GM21526 (cell line): ENCODE results near the gene CNOT1.
"Not testable (repeated sequence)": the region's sequence is repeated elsewhere in the genome, so short reads cannot be mapped to it uniquely, and the experiment has no call there.

Experiments used
- ATAC-seq: cut with Tn5 transposase; IDR thresholded peaks from one replicate; pipeline ENCODE4 v1.9.1; 2021; ENCODE audit warnings: moderate library complexity; ENCODE audit not compliant: unreplicated experiment, low FRiP score

Gene CNOT1

DNA sequence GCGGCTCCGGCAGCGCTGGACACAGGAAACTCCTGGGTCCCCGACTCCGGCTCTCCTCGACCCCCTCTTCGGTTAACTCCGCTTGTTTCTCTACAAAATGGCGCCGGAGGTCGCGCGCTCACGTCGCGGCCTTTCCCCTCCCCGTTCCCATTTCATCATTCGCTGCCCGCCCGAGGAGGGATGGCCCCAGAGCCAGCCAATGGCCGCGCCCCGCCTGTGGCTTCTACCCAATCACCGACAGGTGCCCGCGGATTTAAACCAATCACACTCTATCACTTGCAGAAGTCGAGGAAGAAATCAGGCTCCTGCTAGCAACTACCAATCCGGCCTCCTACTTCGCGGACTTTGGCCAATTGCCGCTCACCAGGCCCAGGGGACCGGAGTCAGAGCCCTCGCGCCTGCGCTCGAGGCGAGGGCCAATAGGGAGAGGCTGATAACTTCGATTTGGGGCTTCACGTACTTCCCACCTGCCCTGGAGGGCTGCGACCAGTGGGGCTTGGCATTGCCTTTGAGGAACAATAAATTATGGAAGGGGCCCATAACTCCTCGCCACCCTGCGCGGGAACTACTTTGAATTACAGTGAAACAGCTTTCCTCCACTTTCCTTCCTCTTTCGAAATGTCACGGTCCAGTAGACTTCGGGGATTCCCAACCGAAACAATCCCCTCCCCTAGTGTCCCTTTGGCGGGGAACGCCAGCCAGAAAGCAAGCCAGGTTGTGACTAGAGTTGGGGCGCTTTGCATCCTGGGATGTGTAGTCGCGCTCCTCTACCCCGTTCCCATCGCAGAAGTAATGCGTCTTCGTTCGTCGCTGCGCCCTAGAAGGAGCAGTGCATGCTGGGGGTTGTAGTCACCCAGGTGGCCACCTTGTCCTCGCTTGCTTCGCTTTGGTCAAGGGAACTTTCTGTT lies at the start of gene CNOT1:
CNOT1 (minus strand) TSS at position 94 of the 908 bp plus-strand sequence. CDS start 30,489 bp downstream, outside the sequence.
- ATAC-seq: peak; percentile 86

DNA sequence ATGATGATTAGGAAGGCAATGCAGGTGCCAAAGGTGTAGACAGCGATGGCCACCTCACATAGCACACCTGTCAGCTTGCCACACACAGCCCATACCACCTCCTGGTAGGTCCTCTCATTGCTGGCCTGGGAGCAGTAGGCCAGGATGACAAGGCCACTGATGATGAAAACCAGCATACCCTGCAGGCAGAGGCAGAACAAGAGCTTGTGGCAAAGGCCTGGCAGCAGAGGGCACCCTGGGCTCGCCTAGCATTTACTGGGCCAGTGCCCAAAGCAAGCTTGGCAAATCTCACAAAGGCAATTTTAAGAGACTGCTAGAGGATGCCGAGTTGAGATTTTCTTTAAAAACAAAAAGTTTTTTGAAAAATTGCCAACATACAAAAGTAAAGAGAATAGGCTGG lies 49.1 kb upstream of the CNOT1 start:
- ATAC-seq: no peak

DNA sequence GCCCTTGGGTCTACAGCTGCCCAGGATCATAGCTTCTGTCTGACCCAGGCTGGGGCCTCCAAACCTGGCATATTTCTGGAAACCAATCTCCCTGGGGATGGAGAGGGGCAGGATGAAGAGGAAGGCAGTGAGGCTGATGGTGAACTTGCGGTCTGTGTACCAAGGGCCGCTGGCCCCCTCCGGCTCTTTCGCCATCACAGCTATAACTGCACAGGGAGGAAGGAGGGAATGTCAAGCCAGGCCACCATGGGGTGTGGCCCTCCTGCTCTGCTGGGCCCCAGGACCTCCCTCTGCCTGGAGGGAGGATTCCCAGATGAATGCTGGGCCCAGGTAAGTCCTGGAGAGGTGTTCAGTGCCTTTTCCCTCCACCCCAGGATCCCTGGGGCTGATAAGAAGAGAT lies 48.6 kb upstream of the CNOT1 start:
- no peak for ATAC-seq

DNA sequence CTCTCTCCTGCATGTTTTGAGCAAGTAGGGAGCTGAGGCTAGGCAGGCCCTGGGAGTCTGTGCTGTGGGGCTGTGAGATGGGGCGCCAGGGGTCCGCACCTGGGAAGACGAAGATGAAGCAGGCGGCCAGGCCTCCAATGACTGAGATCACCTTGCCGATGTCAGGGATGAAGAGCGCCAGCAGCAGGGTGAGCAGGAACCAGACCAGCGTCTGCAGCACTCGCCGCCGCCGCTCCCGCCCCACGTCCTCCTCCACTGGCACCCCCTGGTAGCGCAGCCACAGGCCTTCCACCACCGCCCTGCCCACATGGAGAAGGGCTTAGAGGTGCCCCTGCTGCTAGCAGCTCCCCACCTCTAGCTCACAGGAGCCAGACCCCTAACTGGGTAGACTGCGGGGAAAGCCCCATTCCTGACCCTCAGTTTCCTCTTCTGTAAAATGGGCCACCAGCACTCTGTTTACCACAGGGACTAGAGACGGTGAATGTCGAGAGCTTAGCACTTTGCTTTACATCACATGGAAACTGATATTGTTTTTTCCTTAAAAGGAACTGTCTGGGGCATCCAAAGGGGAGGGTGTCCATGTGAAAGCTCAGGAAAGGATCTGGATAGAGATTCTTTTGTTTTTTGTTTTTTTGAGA lies 41.4 kb upstream of the CNOT1 start:
- no peak for ATAC-seq

DNA sequence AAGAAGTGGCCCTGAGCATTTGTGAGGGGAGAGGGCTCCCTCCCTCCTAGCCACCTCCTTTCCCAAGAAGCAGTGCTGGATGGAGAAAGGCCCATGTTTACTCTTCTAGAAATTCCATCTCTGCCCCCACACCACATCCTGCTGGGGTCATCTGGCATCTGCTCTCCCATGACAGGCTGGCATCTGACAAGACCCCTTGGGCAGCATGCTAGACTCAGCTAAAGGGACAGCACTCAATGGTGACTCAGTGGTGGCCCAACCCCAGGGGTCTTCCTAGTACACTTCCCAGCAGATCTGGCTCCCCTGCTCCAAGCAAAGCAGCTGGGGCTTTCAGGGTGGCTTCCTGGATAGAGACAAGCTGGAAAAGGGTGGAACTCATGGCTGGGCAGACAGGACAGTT lies 40.6 kb upstream of the CNOT1 start:
- no peak for ATAC-seq

DNA sequence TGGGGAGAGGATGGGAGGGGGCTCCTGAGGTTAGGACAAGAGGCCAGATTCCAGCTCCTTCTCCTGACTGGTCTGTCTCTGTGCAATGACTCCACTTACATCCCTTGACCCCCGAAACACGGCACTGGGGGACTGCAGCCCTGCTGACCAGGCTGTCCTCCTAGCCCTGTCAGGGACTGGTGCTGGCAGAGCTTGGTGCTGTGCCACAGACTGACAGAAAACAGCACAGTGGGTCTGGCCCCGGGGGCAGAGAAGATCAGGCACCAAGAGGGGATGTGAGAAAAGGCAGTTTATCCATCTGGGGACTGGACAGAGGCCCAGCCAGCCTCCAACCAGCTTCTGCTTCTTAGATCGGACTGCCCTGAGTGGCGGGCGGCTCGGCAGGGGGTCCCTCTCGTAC lies 35.6 kb upstream of the CNOT1 start:
- ATAC-seq: no peak

DNA sequence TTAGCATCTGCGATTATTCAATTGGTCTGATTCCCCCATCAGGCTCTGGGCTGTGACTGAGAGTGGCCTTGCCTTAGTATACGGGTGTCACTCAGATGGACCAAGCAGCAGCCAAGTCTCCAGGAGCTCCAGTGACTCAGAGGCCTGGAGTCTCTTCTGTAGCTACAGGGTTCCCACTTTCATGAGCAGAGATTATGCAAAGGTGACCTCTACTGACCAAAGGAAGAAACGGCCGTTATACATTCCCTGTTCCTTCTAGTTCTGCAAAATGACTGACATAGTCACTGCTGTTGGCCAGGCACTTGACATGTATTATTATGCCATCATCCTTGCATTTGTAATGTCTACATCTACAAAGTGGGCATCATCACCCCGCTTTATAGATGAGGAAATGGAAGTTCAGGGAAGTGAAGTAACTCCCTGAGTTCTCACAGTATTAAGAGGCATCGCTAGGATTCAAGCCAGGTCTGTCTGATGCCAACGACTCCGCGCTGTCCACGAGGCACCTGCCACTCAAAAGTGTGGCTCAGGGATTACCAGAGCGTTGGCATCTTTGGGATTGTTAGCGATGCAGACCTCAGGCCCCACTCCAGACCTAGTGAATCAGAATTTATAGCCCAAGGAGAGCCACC lies 31.7 kb upstream of the CNOT1 start:
- peak; percentile 68 for ATAC-seq

DNA sequence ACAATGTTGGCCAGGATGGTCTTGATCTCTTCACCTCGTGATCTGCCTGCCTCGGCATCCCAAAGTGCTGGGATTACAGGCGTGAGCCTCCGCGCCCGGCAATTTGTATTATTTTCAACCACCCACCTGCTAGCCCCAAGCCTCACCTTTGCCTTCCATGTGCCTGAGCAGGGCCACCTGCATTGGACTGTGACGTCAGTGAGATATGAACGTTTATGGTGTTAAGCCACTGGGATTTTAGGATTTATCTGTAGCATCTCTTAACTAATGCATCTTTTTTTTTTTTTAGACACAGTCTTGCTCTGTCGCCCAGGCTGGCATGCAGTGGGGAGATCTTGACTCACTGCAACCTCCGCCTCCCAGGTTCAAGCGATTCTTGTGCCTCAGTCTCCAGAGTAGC lies 30.3 kb upstream of the CNOT1 start:
- not testable (repeated sequence) for ATAC-seq

DNA sequence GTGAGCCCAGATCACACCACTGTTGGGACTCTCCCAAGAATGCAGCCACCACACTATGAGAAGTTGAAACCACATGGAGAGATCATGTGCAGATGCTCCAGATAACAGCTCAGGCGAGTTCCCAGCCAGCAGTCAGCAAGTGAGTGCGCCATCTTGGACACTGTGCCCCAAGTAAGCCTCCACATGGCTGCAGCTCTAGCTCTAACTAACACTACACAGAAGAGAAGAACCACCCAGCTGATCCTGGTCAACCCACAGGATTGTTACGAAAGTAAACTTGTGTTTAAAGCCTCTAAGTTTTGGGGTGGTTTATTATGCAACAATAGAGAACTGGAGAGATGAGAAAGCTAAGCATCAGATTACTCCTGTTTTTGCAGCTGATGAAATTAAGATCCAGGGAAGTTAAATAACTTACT lies 29.2 kb upstream of the CNOT1 start:
- no peak for ATAC-seq

DNA sequence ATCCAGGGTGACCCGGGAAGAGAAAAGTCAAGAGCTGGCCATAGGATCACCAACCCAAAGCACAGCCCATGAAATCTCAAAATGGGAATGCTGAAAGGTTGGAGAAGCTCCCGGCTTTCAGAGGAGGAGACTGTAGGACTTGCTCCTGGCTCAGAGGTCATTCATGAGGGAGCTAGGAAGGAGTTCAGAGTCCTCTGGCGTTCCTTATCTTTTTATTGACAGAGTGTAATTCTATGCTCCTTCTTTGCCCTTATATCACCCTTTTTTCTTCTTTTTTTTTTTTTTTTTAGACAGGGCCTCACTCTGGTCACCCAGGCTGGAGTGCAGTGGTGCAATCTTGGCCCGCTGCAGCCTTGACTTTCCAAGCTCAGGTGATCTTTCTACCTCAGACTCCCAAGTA lies 27.3 kb upstream of the CNOT1 start:
- ATAC-seq: no peak

DNA sequence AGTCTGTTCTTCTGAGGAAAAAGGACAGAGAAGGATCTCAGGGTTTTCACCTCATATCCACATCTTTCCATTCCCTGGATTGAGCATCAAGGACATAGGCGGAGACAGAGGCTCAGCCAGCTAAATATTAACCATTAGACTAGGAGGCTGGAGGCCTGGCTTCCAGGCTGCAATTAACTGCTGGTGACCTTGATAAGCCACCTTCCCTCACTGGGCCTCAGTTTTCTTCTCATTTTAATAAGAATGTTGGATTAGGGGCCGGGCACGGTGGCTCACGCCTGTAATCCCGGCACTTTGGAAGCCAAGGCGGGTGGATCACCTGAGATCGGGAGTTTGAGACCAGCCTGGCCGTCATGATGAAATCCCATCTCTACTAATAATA lies 25.6 kb upstream of the CNOT1 start:
- ATAC-seq: no peak

DNA sequence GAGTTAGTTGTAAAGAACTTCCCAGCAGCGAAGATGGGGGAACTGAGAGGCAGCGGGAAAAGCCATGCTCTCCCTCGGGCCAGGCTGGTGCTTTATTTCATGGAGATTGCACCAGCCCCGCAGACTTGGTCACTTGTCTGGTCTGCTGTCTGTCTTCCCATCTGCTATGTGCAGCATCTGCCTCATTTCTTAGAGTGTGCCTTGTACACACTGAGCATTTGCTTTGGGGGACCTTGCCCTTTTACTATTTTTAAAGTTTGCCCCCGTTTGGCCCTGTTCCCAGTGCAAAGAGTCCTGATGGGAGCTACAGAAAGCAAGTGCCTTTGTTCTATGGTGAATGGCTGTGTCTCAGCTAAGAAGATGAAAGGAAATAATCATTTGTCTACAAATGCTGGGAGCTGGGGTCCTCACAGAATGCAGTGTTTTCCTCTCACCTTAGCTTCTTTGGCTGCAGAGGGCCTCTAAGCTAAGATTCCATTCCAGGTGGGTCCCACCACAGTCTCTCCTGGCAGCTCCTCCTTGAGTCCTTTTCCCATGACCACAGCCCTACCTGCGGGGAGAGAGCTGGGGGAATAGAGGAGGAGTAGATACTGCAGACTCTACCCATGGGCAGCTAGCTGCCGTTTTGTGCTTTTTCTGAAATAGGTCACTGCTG lies 25.1 kb upstream of the CNOT1 start:
- no peak for ATAC-seq

DNA sequence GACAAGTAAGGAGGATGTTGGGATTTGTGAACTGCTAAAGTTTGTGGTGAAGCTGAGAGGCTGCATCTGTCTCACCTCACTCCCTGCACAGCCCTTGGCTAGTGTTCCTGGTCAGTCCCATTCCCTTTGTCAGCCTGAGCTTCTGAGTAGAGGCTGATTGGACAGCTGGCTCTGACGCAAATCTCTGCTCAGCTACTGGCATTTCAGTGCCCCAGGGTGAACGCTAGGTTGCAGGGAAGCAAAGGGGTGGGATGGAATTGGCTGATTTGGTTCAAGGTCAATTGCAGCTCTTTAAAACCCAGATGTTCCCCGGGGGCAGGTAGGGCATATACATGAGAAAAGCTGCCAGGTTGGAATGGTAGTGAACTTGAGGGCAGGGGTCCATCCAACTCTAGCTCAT lies 23.1 kb upstream of the CNOT1 start:
- ATAC-seq: no peak

DNA sequence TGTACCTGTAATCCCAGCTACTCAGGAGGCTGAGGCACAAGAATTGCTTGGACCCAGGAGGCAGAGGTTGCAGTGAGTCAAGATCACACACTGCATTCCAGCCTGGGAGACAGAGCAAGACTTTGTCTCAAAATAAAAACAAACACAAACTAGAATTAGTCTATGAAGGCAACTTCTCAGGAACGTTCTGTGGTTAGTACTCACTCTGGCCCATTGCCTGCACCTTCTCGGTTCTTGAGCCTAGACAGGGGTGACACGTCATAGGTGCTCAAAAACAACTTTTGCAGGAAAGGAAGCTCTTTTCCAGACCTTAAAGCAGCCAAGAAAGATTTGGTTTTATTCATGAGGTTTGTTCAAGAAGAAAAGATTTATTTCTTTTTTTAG lies 22.3 kb upstream of the CNOT1 start:
- ATAC-seq: no peak

DNA sequence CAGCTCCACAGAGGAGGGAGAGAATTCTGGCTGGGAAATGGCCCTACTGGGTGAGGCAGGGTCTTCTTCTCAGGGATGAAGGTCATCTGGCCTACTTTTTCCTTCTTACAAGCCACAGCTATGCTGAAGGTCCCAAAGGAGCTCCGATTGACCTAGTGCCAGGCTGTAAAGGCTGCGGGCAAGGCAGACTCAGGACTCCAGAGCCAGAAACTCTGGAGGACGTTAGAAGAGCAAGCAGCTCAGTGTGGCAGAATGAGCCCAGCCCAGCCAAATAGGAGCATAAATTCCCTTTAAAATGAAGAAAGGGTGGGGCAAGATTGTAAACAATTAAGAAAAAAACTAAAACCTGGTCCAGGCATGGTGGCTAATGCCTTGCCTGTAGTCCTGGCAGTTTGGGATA lies 20.1 kb upstream of the CNOT1 start:
- ATAC-seq: no peak

DNA sequence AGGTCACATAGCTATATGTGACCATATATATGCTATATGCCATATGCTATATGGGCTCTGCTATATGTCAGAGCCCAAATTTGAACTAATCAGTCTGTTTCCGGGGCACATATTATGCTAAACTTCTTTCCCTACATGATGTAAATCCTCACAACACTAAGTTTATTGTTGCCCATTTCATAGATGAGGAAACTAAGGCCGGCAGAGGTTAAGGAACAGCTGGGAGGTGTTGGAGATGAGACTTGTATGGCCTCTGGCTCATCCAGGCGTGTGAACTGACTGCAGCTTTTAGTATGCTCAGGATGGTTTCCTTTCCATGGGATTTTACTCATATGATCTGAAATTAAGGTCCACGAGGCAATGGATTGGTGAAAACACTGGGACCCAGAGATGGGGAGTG lies 17.5 kb upstream of the CNOT1 start:
- no peak for ATAC-seq

DNA sequence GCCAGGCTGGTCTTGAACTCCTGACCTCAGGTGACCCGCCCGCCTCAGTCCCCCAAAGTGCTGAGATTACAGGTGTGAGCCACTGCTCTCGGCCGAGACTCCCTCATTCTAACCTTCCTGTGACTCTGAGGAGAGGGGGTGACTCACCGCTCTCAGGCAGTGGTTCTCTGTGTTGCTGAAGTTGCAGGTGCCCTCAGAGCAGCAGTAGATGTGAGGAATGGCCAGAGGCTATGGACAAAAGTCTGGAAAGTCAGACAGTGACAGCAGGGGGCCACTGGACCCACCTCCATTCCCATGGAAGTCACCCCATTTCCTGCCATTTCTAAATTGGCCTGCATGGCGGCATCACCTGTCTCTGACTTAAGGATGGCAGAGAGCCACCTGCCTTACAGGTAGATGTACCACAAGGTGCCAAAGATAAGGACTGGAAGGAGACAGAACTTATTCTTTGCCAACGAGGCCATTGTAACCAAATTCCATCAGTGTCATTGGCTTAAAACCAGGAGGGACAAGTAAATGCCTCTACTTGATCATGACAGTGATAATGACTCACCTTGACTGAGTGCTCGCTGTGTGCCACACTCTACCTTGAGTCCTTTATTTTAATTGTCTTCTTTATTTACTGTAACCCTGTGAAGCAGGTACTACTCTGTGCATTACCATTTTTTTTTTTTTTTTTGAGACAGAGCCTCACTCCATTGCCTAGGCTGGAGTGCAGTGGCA lies 15.3 kb upstream of the CNOT1 start:
- ATAC-seq: no peak

DNA sequence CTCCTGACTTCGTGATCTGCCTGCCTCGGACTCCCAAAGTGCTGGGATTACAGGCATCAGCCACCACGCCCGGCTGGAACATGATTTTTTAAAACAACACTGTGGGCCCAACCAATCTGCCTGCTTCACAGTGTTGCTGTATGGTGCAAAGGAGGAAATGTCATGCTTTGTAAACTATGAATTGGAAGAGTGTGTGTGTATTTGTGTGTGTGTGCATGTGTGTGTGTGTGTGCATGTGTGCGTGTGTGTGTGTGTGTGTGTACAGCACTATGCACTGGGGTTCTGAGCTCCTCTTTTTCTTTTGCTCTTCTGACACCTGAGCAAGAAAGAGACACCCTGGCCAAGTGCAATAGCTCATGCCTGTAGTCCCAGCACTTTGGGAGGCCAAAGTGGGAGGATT lies 14.5 kb upstream of the CNOT1 start:
- ATAC-seq: no peak

DNA sequence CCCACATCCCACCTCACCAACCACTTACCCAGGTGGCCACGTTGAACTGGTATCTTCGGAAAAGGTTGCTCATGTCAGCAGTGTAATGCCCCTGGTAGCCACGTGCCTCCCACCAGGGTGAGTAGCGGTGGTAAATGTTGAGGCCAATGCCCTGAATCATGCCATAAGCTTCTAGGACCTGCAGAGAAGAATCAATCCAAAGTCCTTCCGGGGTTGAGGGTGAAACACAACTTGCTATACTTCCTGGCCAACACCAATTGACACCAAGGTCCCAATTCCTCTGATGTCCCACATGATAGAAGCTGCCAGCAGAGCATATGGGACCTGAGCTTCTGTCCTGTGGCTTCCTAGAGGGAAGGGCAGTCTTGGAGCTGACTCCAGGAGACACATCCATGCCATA lies 11.3 kb upstream of the CNOT1 start:
- ATAC-seq: no peak

DNA sequence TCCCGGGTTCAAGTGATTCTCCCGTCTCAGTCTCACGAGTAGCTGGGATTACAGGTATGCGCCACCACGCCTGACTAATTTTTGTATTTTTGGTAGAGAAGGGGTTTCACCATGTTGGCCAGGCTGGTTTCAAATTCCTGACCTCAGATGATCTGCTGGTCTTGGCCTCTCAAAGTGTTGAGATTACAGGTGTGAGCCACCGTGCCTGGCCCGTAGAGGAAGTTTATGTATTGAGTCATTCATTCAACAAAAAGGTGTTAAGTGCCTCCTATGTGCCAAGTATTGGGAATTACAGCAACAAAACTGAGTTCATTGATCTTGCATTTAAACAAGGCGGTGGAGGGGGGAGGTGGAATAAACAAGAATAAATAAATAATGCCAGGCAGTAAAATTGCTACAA lies 10.2 kb upstream of the CNOT1 start:
- ATAC-seq: no peak

DNA sequence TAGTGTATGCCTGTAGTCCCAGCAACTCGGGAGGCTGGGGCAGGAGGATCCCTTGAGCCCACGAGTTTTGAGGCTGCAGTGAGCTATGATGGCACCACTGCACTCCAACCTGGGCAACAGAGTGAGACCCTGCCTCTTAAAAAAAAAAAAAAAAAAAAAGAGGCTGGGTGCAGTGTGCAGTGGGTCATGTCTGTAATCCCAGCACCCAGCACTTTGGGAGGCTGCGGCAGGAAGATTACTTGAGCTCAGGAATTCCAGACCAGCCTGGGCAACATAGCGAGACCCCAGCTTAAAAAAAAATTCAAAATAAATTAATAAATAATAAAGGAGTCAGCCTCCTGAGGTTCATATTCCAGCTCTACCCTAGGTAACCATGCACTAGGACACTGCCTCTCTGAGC lies 9.6 kb upstream of the CNOT1 start:
- no peak for ATAC-seq
